Activated CD4-positive, CD25-positive, alpha-beta regulatory T cell treated with anti-CD3 and anti-CD28 coated beads, Interleukin-2, amount 50 U/mL, for 24 hours (primary cell): Measurements from ENCODE around the gene CD79A.
"Not testable (repeated sequence)": the region's sequence is repeated elsewhere in the genome, so short reads cannot be mapped to it uniquely, and the experiment has no call there.

Experiments used
- ATAC-seq, 2 donors: fragments of 150-1000 bp; cut with Tn5 transposase; one replicate each; pipeline ENCODE4 v1.10.0; 2021; ENCODE audit warnings: mild to moderate bottlenecking in 1 of 2, moderate library complexity in 1 of 2

The CD79A gene

DNA sequence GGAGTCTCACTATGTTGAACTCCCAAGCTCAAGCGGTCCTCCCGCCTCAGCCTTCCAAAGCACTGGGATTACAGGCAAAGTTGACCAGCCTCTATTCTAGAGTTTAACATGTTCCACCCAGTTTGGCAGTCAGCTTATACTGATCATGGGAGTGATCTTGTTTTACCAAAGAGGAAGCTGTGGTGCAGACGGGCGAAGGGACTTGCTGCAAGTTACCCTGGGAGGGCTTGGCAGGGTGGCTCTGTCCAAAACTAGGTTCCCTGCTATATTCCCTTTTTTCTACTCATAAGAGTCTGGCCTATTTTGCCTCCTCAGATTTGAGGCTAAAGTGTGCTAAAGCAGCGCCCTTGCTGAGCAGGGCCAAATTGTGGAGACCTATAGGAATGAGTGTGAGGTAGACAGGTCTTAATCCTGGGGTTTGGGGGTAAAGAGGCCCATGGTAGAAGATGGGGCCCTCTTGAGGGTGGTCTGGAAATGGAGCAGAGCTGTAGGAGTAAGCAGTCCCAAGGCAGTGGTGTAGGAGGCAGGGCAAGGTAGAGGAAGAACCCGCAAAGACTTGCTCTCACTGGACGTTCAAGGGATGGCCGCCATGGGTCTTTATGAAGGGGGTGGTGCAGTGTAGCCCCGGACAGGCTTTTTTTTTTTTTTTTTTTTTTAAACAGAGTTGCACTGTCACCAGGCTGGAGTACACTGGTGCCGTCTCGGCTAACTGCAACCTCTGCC is 13.7 kb upstream of the CD79A start:
- no peak for ATAC-seq

DNA sequence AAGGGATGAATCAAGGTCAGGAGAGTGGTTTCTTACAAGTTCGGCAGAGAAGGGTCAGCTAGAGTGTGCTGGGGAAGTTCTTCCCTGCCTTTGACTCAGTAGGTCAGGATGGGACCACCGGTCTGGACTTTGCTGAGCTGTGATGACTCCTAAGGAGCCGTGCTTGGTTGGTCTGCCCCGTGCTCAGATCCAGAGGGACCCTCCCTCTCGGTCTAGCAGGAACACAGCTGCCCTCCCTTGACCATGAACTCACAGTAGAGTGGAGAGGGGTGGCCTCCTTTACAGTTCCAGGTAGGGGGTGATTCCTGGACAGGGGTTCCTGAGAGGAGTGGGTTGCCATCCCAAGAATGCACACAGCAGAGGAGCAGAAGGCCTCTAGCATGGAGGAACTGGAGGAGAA is 12.7 kb upstream of the CD79A start:
- ATAC-seq, result no peak

DNA sequence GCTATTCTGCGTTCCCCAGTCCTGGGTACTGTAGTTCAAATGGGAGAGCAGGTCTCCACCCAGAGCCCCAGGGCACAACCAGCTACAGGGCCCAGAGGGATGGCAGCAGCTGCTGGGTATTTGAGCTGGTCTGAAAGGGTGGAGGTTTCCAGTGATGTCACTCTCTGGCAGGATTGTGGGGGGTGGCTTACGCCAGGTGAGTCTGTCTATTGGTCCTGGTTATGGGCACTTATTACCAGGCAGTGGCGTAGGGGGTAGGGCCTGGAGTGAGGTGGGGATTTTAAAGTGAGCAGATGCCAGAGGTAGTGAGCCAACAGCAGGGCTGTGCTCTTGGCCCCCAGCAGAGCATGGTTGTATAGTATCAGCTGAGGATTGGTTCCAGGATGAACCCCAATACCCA is 10.8 kb upstream of the CD79A start:
- peak in 1 of 2 donors; percentile 8 for ATAC-seq

DNA sequence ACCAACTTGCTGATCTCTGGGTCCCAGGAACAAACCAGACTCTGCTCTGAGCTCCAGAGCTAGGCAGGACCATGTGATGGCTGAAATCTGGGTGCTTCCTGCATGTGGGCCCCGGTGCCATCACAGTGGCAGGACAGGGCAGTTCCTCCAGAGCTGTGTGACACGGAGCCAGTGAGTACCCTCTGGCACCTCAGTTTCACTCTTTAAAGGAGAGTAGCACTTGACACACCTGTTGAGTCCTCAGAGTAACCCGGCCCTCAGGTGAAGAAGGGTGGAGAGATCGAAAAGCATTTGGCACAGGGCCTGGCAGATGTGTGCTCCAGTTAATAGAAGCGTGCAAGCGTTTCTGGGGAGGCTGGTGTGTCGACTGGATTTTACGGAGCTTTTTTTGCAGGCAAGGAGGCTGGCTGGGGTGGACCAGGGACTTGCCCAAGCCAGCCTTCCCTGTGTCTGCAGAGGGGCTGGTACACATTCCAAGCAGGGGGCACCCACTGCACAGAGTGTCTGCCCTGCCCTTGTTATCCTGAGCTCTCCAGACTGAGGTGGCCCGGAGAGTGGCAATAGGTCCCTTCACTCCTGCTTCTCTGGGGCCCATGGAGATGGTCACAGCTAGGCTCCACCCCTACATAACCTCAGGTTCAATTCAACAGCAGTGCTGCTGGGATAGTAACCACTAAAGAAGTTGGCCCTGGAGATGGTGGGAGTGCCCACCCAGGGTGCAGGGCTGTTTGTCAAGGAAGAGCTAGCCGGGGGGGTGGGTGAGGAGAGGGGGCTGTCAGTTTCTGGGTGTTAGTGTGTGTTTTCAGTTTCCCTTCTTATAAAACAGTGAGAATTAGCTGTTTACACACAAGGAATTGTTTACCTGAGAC is 8.7 kb upstream of the CD79A start:
- ATAC-seq, result no peak

DNA sequence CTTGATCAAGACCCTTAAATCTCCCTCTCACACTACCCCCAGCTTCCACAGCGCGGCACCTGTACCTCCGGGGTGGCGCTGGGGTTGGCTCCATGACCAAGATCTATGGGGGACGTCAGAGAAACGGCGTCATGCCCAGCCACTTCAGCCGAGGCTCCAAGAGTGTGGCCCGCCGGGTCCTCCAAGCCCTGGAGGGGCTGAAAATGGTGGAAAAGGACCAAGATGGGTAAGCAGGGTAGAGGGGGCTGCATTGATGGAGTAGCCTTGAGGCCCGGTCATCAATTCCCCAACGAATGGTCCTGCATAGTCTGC is 8.1 kb upstream of the CD79A start:
- ATAC-seq, result no peak

DNA sequence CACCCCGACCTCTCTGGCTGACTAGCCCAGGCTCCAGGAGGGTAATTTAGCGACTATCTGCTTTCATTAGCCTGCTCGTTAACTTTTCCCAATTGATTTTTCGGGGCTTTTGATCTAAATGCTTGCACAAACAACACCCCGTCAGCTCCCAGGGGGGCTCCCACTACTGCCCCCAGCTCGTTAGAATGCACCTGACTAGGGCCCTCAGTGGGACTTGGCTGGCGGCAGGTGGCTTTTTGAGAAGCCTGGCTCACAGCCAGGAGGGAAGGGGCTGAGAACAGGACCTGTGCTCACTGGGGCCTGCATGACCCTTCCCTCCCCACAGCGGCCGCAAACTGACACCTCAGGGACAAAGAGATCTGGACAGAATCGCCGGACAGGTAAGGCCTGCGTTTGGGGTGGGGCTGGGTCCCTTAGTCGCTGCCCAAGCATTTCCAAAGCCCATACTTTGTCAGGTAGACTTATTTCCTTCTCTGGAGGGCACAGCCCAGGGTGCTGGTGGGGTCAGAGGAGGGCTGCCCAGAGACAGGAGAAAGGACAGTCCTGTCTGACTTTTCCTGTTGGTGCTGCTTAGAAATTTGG is 7.6 kb upstream of the CD79A start:
- ATAC-seq, result no peak

DNA sequence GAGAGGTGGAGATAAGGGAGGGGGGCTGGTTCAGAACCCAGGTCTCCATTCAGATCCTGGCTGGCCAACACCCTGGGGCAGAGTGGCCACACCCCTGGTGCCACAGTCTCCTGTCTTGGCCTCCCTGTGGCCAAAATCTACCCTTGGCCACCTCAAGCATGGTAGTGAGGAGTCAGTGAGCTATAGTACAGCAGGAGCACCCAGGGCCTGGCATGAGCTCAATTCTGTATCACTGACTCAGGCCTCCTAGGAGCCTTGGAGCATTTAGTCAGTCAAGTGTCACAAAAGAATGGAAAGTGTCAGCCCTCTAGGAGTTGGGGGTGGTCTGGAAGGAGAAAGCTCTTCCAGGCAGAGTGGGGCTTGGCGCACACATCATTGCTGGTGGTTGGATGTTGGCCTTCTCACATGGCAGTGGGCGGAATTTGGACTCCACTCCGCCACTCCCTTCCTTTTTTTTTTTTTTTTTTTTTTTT is 6.6 kb upstream of the CD79A start:
- peak; percentile 14 to 18 for ATAC-seq

DNA sequence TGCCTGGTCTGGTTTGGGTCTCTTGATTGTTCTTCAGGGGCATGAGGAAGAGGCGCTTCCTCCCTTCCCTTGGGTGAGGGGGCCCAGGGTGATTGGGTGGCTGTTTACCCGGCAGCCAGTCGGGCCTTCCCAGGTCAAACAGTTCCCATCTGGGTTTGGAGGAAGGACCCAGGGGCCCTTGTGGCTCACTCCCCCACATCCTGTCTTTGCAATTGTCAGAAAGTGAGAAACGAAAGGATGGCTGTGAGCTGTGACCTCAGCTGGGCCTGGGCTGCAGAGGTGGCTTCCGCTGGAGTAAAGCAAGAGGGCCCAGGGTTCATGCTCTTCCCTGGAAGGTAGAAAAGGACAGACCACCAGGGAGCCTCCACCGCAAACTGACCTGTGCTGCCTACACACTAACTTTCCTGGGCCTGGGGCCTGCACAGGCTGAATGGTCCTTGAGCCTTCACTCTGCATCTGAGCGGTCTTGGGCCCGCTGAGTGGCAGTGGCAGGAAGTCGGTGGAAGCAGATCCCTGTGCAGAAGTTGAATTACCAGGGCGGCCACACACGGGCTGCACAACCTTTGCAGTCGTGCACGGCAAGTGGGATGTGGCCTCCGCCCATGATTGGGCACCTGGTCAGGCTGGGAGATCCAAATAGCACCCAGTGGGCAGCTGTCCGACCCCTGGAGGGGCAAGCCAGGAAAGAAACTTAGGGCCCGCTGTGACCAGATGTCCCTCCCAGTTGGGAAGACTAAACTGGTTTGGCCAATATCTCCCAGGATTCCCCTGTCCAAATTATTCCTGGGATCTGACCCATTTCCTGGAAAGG is 5.3 kb upstream of the CD79A start:
- ATAC-seq, result peak; percentile 61 to 66

DNA sequence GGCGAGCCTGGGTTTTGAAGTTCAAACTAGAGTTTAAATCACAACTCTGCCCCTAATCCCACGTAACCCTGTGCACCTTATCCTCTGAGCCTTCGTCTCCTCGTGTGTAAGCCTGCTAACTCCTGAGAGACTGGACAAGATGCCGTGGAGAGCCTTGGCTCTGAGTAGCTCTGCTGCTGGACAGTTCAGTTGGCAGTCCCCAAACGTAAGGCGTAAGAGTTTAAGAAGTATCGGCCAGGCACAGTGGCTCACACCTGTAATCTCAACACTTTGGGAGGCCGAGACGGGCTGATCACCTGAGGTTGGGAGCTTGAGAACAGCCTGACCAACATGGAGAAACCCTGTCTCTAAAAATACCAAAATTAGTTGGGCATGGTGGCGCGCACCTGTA is 4.7 kb upstream of the CD79A start:
- no peak for ATAC-seq

DNA sequence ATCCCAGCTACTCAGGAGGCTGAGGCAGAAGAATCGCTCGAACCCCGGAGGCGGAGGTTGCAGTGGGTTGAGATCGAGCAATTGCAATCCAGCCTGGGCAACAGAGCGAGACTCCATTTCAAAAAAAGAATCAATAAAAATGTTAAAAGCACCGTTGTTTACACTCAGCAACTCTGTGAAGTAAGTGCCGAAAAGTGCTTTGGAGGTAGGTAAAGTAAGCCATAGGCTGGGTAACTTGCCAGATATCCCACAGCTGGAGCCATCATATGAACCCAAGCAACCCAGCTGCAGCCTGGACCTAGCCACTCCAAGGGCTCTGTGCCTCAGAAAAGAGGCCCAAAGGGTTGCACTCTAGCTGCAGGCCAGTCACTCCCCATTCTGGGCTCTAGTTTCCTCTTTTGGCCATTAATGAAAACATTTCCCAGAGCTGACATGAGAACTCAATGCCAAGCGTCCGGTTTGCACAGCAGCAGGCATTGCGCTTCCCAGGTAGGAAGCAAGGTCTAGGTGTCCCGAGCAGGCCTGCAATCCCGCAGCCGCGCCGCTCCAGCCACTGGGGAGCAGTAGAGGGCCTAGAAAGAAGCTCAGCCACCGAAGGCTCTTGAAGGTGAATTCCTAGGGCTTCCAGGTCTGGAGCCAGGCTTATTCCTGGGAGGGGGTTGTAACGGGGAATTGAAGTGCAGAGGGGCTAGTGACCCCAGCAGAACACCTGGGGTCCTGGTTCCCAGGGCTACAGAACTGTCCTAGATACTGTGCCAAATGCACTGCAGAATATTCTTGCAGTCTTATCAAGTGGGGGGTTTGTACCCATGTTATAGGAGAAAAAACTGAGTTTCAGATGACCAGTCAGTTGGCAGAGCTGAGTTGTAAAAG is 4.1 kb upstream of the CD79A start:
- peak in 1 of 2 donors; percentile 14 for ATAC-seq

DNA sequence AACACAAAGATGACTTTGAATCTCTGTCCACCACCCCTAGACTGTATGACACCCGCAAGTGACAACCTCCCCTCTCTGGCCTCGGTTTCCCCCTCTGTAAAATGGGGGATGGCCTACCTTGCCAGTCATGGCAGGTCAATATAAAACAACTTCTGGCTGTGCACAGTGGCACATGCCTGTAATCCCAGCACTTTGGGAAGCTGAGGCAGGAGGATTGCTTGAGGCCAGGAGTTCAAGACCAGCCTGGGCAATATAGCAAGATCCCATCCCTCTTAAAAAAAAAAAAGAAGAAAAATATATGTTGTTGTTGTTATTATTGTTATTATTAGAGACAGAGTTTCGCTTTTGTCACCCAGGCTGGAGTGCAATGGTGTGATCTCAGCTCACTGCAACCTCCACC is 1.1 kb upstream of the CD79A start:
- not testable (repeated sequence) for ATAC-seq

DNA sequence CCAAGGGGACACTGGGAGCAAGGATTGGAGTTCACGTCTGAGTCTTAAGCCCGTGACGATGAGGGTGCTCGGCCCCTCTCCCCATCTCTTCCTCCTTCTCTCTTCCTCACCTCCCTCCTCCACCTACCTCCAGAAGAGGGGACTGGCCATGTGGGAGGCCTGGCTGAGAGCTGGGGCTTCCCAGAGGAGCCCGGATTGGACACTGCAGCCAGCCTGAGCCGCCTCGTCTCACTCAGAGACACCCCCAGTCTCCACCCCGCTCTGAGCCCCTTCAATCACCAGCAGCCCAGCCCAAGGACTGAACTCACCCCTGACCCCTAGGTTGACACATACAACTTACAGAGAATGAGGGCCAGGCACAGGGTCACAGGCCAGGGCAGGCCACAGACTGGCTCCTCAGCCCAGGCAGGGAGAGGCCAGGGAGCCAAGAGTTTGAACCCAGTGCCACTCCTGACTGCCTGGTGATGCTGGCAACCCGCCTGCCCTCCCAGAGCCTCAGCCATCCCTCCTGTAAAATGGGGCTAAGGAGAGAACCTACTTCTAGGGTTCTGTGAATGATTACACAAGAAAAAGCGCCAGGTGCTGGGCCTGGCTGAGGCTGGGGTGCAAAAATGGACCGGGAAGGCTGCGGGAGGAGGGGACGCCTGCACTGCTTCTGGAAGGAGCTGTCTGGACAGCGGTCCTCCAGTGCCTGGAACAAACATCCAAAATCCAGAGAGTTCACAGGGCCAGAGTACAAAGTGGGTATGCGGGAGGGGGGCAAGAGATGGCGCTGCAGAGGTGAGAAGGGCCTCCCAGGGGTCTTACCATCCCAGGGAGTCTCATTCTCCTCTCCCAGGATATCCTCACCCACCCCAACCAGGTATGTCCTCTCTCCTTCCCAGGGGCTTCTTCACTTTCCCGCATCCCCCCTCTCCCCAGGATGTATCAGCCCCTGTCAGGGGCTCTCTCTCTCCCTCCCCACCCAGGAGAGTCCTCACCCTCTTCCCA is 1.1 kb downstream of the CD79A start:
- peak; percentile 11 to 14 for ATAC-seq

DNA sequence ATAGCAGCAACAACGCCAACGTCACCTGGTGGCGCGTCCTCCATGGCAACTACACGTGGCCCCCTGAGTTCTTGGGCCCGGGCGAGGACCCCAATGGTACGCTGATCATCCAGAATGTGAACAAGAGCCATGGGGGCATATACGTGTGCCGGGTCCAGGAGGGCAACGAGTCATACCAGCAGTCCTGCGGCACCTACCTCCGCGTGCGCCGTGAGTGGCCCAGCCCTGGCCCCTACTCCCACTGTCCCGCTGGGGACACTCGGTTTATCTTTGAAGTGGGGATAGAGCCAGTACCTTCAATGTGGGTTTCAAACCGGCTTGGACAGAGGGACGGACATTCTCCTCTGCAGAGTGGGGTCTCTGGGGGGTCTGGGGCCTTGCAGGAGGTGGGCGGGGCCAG is 2.0 kb downstream of the CD79A start:
- ATAC-seq, result no peak

DNA sequence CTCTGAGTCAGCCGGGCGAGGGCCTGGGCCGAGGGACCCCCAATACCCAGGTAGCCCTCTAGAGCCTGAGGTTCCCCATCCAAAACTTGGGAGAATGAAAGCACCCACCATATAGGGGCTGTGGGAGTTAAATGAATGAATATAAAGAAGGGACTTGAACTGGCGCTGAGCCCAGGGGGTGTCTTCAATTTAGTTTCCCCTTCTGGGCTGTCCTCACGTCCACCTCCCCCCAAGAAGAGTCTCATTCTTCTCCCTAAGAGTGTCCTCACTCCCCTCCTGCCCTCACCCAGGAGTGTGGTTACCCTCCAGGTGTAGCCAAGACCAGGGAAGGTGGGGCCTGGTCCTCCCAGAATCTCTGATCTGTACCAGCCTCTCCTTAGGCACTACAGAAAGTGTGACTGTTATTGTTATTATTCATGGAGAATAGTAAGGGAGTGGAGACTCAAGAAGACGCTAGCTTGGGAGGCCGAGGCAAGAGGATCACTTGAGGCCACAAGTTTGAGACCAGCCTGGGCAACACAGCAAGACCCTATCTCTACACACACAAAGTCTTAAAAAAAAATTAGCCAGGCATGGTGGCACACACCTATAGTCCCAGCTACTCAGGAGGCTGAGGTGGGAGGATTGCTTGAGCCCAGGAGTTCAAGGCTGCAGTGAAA is 2.7 kb downstream of the CD79A start:
- ATAC-seq, result no peak

DNA sequence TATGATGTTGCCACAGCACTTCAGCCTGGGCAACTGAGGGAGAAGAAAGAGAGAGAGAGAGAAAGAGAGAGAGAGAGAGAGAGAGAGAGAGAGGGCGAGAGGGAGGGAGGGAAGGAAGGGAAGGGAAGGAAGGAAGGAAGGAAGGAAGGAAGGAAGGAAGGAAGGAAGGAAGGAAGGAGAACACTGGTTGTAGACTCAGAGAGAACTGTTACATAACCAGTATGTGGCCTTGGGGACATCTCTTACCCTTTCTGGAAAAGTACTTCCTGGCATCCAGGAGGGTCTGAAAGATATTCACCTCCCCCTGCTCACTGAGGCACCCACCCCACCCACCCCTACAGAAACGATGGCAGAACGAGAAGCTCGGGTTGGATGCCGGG is 3.2 kb downstream of the CD79A start:
- ATAC-seq, result no peak

DNA sequence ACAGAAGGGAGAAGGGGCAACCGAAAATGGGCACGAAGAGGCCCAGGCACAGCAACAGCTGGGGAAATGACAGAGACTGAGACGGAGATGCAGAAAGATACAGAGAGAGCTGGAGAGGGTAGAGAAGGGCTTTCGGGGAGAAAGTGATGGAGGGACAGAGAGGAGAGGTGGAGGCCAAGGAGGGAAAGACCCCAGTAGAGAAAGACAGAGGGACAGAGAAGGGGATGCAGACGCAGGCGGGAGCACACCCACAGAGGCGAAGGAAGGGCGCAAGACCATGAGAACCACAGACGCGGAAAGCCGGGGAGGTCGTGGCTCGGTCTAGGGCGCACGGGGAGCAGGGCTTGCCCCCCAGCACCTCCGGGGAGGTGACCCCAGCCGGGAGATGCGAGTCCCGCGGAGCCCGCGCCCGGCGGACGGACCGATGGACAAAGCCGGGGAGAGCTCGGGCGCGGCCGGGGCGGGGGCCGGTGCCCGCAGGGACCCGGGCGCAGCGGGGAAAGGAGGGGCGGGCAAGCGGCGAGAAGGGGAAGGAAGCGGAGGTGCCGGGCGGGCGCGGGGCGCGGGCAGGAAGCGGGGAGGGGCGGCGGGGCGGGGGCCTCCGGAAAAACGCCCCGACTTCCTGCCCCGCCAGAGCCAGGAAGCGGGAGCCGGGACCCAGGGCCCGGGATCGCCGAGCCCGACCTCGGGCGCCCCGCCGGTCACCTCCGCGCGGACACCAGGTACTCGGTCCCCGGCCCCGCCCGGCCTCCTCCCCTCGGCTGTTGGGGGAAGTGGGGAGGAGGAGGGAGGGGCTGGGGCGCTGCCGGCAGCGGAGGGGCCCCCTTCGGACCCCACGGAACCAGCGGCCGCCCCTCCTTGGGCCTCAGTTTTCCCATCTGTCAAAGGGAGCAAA is 5.7 kb downstream of the CD79A start, which contains the start of gene ARHGEF1:
TSS of gene ARHGEF1 (plus strand) at position 617 of the 895 bp plus-strand sequence. CDS start 4,899 bp downstream, outside the sequence.
- no peak for ATAC-seq

DNA sequence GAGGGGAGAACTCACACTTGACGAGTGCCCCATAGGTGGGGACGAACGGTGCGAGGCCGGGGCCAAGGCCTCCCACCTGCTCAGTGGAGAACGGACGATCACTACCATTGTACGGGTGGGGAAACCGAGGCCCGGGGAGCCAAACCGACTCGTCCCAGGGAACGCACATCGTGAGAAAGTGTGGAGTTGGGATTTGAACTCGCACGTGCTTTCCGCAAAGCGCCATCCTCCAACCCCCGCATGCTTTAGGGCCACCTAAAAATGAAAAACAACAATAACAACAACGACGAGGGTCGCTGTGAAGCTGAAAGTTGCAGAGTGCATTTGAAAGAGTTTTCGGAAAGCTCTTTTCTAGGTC is 6.4 kb downstream of the CD79A start:
- ATAC-seq, result no peak

DNA sequence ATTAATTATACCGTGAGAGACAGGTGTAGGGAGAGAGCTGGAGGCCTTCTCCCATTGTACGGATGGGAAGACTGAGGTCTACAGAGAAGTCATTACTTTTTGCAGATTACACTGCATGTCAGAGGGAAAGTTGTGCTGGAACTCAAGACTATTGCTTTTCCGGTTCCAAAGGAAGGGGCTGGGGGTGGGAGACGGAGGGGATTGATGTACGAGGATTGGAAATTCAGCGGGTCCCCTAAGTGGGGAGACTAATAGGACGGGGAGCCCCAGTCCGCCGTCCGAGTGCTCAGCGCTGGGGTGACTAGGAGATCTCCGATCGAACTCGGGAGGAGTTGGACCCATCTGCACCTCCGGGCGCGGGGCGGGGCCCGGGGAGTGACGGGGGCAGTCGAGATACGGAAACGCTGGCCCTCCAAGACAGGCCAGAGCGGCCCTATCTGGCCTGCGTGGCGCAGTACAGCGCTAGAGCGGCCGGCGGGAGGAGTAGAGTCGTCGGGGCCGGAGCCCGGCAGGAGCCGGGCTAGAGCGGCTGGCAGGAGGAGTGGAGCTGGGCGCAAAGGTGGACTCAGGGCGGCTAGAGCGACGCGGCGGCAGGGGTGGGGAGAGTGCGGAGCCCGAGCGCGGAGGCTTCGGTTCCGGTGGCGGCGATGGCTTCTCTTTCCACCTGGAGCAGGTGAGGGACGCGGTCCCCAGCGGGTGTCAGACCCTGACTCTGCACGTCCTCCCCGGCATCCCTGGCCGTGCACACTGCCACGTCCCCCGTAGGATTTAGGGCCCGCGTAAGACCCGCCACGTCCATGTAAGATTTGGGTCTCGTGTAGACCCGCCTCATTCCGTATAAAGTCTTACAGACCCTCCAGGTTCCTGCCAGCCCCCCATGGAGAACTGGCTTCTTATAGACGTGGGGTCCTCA is 7.0 kb downstream of the CD79A start:
- ATAC-seq, result peak; percentile 80 to 86
